IPS DF 4.7 (cell line): ENCODE data around the gene SLC41A3.
A peak's percentile ranks its signal among the peaks of the same experiment; 100 is the strongest.
"Not testable (repeated sequence)": the region's sequence is repeated elsewhere in the genome, so short reads cannot be mapped to it uniquely, and the experiment has no call there.

ENCODE experiments used
- DNase-seq: peaks from one replicate; pipeline ENCODE4 v3.0.0-alpha.2; 2013; ENCODE audit warnings: low spot score; ENCODE audit errors: extremely low read depth

SLC41A3 gene

DNA sequence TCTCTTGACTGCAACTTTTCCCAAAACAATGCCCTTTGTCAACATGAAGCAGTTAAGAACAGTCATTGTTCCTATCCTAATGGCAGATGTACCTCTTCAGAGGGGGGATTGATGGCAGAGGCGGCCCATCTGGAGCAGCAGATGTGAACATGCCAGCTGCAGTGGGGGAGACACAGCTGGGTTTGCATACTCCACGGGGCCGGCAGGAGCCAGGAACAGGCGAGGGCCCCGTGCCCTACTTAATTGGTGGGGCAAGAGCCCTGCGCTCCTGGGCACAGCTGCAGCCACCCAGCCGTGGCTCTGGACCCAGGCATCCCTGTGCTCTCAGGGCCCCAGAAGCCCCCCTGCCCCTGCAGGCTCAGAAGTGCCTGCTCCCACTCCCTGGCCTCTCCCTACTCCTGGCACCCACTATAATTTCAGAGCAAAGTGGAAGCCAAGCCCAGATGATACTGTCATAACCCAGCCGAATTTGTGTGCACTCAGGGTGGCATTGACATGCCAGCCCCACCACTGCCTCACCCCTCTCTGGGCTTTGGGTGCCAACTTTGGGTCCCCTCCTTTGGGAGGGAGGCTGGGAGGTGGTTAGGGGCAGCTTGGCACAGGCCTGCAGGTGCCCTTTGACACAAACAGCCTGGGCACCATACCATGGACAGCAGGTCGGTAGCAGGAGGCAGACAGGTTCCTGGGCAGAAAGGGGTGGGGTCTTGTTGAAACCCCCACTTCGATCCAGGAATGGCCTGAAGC, 80.3 kb downstream of the SLC41A3 start:
- DNase-seq, result no peak

- DNase-seq, result no peak
These were observed 81.7 kb downstream of the SLC41A3 start for GRCh38 chr3:126002189-126002588.

DNA sequence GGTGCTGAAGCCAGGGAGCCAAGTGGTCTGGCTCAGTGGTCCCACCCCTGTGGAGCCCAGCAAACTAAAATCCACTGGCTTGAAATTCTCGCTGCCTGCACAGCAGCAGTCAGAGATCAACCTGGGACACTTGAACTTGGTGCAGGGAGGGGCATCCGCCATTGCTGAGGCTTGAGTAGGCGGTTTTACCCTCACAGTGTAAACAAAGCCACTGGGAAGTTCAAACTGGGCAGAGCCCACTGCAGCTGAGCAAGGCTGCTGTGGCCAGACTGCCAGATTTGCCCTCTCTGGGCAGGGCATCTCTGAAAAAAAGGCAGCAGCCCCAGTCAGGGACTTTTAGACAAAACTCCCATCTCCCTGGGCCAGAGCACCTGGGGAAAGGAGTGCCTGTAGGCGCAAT, 87.2 kb downstream of the SLC41A3 start:
- not testable (repeated sequence) for DNase-seq

- peak; percentile 41 for DNase-seq
These were observed 93.5 kb downstream of the SLC41A3 start for GRCh38 chr3:125990253-125990970.

DNA sequence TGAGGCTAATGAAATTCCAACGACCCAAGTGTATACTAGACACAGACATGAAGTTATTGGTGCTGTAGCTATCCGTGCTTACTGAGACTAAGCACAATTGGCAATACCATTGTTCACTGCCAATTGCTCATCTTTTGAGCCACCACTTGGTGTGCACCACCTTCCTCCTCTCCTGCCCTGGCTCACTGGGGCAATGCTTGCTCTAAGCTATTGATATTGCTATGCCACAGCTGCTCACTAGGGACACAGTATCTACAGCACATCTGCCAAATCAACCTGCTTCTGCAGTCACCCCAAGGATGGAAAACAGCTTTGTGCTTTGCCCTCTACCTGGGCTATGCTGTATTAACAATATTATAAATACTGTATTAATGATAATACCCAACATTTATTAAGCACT, 99.0 kb downstream of the SLC41A3 start:
- DNase-seq, result not testable (repeated sequence)

GRCh38 chr3:125977104-125977503, 106.8 kb downstream of the SLC41A3 start:
- DNase-seq, result not testable (repeated sequence)

DNA sequence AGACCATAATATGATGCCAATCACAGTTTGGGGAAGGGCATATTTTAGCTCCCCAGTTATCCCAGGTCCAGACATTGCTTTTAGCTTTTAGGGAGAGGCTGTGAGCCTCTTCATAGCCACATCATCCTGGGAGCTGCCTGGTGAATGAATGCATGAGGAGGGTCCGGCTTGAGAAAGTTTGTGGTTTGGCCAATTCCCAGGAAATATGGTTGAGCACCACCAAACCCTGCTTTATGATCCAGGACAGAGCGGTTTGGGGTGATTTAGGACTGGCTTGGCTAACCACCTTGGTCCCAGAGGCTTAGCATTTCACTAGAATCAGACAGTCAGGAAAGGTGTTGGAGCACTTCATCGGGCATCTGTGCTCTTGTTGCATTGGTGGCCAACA, 107.9 kb downstream of the SLC41A3 start:
- not testable (repeated sequence) for DNase-seq

- not testable (repeated sequence) for DNase-seq
These were observed 108.5 kb downstream of the SLC41A3 start for GRCh38 chr3:125975245-125976002.

- not testable (repeated sequence) for DNase-seq
These were observed 111.7 kb downstream of the SLC41A3 start for GRCh38 chr3:125971997-125972944.

DNA sequence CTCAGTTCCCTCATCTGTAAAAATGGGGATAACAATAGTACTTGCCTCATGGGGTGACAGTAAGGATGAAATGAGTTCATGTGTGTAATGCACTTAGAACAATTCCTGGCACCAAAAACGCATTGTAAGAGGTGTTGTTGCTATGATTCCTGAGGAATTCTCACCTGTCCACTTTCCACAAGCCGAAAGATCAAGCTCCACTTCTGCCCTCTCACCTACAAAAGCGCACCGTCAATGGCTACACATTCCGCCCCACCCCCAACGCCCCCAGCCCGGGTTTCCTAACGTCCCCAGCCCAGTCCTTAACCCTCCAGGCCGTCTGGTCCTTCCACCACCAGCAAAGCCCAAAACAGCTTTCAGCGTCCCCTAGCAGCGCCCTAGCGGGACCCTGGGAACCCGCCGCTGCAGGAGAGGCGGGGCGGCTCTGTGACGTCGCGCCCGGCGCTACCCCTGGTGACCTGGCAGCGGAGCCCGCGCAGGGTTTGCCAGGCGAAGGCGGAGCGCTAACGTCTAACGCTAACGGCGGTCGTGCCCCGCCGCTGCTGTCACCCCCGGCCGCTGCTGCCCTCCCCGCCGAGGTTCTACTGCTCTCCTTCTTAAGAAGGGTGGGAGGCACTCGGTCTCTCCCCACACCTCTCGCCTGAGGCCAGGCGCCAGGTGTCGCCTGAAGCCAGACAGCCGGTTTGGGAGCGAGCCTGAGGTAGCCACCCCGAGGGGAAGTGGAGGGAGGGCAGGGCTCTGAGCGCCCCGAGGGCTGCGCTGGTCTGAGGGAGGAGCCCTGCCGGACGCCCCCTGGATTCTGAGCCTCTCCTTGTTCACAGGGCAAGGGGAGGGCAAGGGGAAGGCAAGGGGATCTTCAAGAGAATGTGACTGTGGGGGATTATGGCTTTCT, 115.0 kb downstream of the SLC41A3 start, which contains the start of gene ROPN1B:
TSS of gene ROPN1B (plus strand) at position 478 of the 892 bp plus-strand sequence. CDS start 2,877 bp downstream, outside the sequence.
- not testable (repeated sequence) for DNase-seq

GRCh38 chr3:125968121-125968520, 115.8 kb downstream of the SLC41A3 start:
- DNase-seq, result not testable (repeated sequence)

GRCh38 chr3:125967156-125967555, 116.8 kb downstream of the SLC41A3 start:
- no peak for DNase-seq

GRCh38 chr3:125965505-125965904, 118.4 kb downstream of the SLC41A3 start:
- no peak for DNase-seq

GRCh38 chr3:125963834-125964233, 120.1 kb downstream of the SLC41A3 start:
- not testable (repeated sequence) for DNase-seq

GRCh38 chr3:125961289-125961589, 122.7 kb downstream of the SLC41A3 start:
- no peak for DNase-seq

GRCh38 chr3:125960456-125961288, 123.3 kb downstream of the SLC41A3 start:
- no peak for DNase-seq

DNA sequence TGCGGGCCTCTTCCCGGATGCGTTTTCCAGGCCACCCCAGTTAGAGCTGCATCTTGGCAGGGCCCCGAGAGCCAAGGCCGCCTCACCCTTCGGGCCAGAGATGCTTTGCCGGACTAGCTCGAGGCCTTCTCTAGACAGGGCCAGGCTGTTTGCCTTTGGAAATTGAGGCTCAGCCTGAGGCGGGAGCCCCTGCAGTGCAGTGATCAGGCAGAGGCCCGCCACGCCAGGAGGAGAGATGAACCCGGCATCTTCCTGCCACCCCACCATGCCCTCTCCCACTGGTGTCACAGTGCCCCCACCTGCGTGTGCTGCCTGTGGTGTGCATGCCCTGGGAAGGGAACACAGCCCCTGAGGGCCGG, 123.9 kb downstream of the SLC41A3 start:
- no peak for DNase-seq

DNA sequence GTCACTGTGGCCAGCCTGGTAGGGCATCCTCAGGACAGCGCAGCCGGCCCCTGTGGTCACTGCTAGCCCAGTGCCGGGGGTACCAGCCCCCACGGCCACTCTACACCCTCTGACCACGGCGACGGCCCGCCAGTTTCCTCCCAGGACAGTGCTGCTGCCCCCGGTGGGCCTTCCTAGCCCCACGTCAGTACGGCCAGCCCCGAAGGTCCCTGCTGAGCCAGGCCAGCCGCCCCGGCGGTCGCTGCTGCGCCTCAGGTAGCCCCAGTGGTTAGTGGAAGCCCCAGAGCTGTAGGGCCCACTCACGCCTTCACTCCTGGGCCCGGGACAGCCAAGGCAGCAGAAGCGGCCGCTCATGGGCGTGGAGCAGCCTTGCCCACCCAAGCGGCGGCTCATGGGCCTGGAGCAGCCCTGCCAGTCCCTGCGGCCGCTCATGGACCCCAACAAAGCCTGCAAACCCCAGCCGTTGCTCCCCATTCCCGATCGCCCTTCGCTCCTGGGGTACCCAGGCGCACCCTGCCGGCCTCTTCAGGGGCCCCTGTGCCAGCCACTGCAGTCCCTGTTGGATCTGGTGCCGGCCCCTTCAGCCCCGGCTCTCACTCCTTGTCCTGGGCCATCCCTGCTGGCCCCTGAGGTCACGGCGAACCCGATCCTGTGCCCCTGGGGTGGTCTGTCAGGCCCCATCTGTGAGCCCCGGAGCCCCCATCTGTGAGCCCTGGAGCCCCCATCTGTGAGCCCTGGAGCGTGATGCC, 124.4 kb downstream of the SLC41A3 start:
- no peak for DNase-seq
